Measurements from ENCODE around the gene CDKAL1. TPM values are rescaled to one million over a fixed set of nuclear protein-coding genes. Genes with fewer than 3 reads are reported as not detected.
"Not testable (repeated sequence)": the region's sequence is repeated elsewhere in the genome, so short reads cannot be mapped to it uniquely, and the experiment has no call there.

CDKAL1 gene
- total and polyA plus RNA-seq, 10 donors = 4.8 to 26.9 (median 20.1) TPM

GRCh38 chr6:20605581-20605980 is 71.3 kb downstream of the CDKAL1 start:
- Histone ChIP-seq H3K4me1 (no peaks in the 10 kb centered on the region), H3K27me3 (replicated peaks in 1 of 7) (no peaks in the 10 kb centered on the region), H3K9me3 (peaks cover 0 to 7% (median 2%) of the 10 kb centered on the region in 8 donors), H3K4me3 (no peak overlapping the region), H3K27ac (no peak overlapping the region), H3K36me3 (peaks cover 0 to 19% (median 0%) of the 10 kb centered on the region in 6 donors)
- intact Hi-C loops (cut with DNase I; ENCODE audit: low total_unique reads) = no loop called here
- TF ChIP-seq POLR2AphosphoS5 (IDR thresholded peaks at IDR 0.05) = no peak
- no peak for TF ChIP-seq CTCF (IDR thresholded peaks at IDR 0.05 in 8 of 11, conservative IDR thresholded peaks at IDR 0.05 in 3 of 11)
- no peak for TF ChIP-seq POLR2A (IDR thresholded peaks at IDR 0.05)
- 85 to 95% (median 92%) methylated on average over 3 of the region's 3 CpGs for WGBS, 5 donors
- DNase-seq = no peak

- TF ChIP-seq POLR2A (IDR thresholded peaks at IDR 0.05) = no peak
- no peak for DNase-seq
- 67 to 88% (median 79%) methylated on average over 1 of the region's 1 CpG for WGBS, 5 donors
Measured at GRCh38 chr6:20606831-20607230, 72.6 kb downstream of the CDKAL1 start.

GRCh38 chr6:20608356-20608755 is 74.1 kb downstream of the CDKAL1 start:
- H3K4me3 ChIP-seq = no peak overlapping the region
- 94 to 97% (median 95%) methylated on average over 4 of the region's 4 CpGs for WGBS, 5 donors
- intact Hi-C loops (cut with DNase I; ENCODE audit: low total_unique reads) = no loop called here
- H3K27ac ChIP-seq = no peak overlapping the region
- DNase-seq = no peak
- H3K9me3 ChIP-seq = peaks cover 0 to 7% (median 2%) of the 10 kb centered on the region in 8 donors
- peaks cover 0 to 12% (median 0%) of the 10 kb centered on the region in 6 donors for H3K36me3 ChIP-seq
- no peaks in the 10 kb centered on the region for H3K27me3 ChIP-seq (replicated peaks in 1 of 7)
- TF ChIP-seq CTCF (IDR thresholded peaks at IDR 0.05 in 8 of 11, conservative IDR thresholded peaks at IDR 0.05 in 3 of 11) (no peak), POLR2A (IDR thresholded peaks at IDR 0.05) (no peak), POLR2AphosphoS5 (IDR thresholded peaks at IDR 0.05) (no peak)
- H3K4me1 ChIP-seq = no peaks in the 10 kb centered on the region

More at GRCh38 chr6:20606831-20607230, 72.6 kb downstream of the CDKAL1 start:
- Histone ChIP-seq H3K4me1 (no peaks in the 10 kb centered on the region), H3K9me3 (peaks cover 0 to 7% (median 2%) of the 10 kb centered on the region in 8 donors), H3K27me3 (replicated peaks in 1 of 7) (no peaks in the 10 kb centered on the region), H3K27ac (no peak overlapping the region), H3K36me3 (peaks cover 0 to 19% (median 0%) of the 10 kb centered on the region in 6 donors), H3K4me3 (no peak overlapping the region)
- intact Hi-C loops (cut with DNase I; ENCODE audit: low total_unique reads) = no loop called here

GRCh38 chr6:20608905-20609304 is 74.6 kb downstream of the CDKAL1 start:
- WGBS, 5 donors = 90 to 97% (median 94%) methylated on average over 2 of the region's 2 CpGs
- DNase-seq = no peak

GRCh38 chr6:20609924-20610323 is 75.7 kb downstream of the CDKAL1 start:
- H3K4me1 ChIP-seq; H3K4me3 ChIP-seq; DNase-seq; H3K27me3 ChIP-seq (replicated peaks in 1 of 7); H3K27ac ChIP-seq; intact Hi-C loops (cut with DNase I; ENCODE audit: low total_unique reads); H3K9me3 ChIP-seq: not testable (repeated sequence)
- peaks cover 0 to 12% (median 0%) of the 10 kb centered on the region in 6 donors for H3K36me3 ChIP-seq
- 93 to 99% (median 99%) methylated on average over 2 of the region's 2 CpGs for WGBS, 5 donors

More at GRCh38 chr6:20608905-20609304, 74.6 kb downstream of the CDKAL1 start:
- Histone ChIP-seq H3K4me3 (no peak overlapping the region), H3K4me1 (no peaks in the 10 kb centered on the region), H3K36me3 (peaks cover 0 to 12% (median 0%) of the 10 kb centered on the region in 6 donors), H3K9me3 (peaks cover 0 to 7% (median 2%) of the 10 kb centered on the region in 8 donors), H3K27me3 (replicated peaks in 1 of 7) (no peaks in the 10 kb centered on the region), H3K27ac (no peak overlapping the region)
- intact Hi-C loops (cut with DNase I; ENCODE audit: low total_unique reads) = no loop called here
- TF ChIP-seq POLR2AphosphoS5 (IDR thresholded peaks at IDR 0.05) = no peak
- no peak for TF ChIP-seq CTCF (IDR thresholded peaks at IDR 0.05 in 8 of 11, conservative IDR thresholded peaks at IDR 0.05 in 3 of 11)
- TF ChIP-seq POLR2A (IDR thresholded peaks at IDR 0.05) = no peak

Measured in spleen (tissue), 11 donors.